ENCODE data around the gene SLC4A4.

DNA sequence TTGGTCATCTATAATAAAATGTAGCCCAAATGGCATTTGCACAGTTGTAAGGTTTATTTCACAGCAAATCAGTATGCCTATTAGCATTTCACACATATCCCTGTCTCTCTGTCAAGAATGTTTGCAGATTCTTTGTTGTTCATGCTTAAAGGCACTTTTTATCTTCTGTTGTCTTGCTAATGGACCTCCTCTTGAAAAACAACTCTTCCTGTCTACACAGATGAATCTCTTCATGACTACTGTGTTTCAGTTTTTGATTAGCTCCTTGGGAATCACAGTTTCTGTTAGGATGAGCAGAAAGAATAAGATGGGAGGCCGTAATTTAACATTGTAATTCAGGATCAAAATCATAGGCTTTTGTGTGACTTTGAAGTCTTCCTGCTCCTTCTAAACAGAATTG is 35.5 kb upstream of the SLC4A4 start:
- TF ChIP-seq, protein P1, sequence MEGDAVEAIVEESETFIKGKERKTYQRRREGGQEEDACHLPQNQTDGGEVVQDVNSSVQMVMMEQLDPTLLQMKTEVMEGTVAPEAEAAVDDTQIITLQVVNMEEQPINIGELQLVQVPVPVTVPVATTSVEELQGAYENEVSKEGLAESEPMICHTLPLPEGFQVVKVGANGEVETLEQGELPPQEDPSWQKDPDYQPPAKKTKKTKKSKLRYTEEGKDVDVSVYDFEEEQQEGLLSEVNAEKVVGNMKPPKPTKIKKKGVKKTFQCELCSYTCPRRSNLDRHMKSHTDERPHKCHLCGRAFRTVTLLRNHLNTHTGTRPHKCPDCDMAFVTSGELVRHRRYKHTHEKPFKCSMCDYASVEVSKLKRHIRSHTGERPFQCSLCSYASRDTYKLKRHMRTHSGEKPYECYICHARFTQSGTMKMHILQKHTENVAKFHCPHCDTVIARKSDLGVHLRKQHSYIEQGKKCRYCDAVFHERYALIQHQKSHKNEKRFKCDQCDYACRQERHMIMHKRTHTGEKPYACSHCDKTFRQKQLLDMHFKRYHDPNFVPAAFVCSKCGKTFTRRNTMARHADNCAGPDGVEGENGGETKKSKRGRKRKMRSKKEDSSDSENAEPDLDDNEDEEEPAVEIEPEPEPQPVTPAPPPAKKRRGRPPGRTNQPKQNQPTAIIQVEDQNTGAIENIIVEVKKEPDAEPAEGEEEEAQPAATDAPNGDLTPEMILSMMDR (IDR thresholded peaks at IDR 0.05): no peak
- TF ChIP-seq EP300 (IDR thresholded peaks at IDR 0.05): no peak
- no peak for TF ChIP-seq POLR2A (IDR thresholded peaks at IDR 0.05)
